Mesenchymal stem cell (in vitro differentiated cells and primary cell): ENCODE data around the gene SSH2.

Experiments
- DNase-seq: peaks from one replicate; pipeline ENCODE4 v3.0.0-alpha.2; 2013
- H2AFZ ChIP-seq: one replicate; pipeline ENCODE4 v1.6.1; 2013; ENCODE audit warnings: low read depth, mild to moderate bottlenecking, control low read depth, inconsistent platforms, low read length, moderate library complexity
- H2AK5ac ChIP-seq: 2 replicates; pipeline ENCODE4 v1.6.1; 2013; ENCODE audit warnings: low read length, moderate library complexity, mild to moderate bottlenecking, inconsistent platforms; ENCODE audit not compliant: severe bottlenecking
- H2BK120ac ChIP-seq: one replicate; pipeline ENCODE4 v1.6.1; 2013; ENCODE audit warnings: low read depth, mild to moderate bottlenecking, inconsistent platforms, low read length, moderate library complexity
- H2BK12ac ChIP-seq, 2 experiments: one replicate each; pipeline ENCODE4 v1.6.1; 2013; ENCODE audit warnings: inconsistent platforms in 2 of 2, low read length in 2 of 2, mild to moderate bottlenecking in 2 of 2, moderate library complexity in 2 of 2, control low read depth in 1 of 2
- H2BK15ac ChIP-seq: one replicate; pipeline ENCODE4 v1.6.1; 2013; ENCODE audit warnings: mild to moderate bottlenecking, low read depth, inconsistent platforms; ENCODE audit not compliant: poor library complexity, severe bottlenecking
- H2BK5ac ChIP-seq: 2 replicates; pipeline ENCODE4 v1.6.1; 2013; ENCODE audit warnings: low read depth, mild to moderate bottlenecking, low read length, control low read depth, inconsistent platforms; ENCODE audit not compliant: poor library complexity, severe bottlenecking
- H3K14ac ChIP-seq, 2 experiments: one replicate each; pipeline ENCODE4 v1.6.1; 2013; ENCODE audit warnings: inconsistent platforms in 2 of 2, low read length in 2 of 2, control low read depth in 1 of 2, mild to moderate bottlenecking in 1 of 2, moderate library complexity in 1 of 2
- H3K18ac ChIP-seq, 2 experiments: one replicate each; pipeline ENCODE4 v1.6.1; 2013; ENCODE audit warnings: inconsistent platforms in 2 of 2, low read length in 2 of 2, control low read depth in 1 of 2, low read depth in 1 of 2, mild to moderate bottlenecking in 1 of 2
- H3K23ac ChIP-seq, 2 experiments: one replicate each; pipeline ENCODE4 v1.6.1; 2013; ENCODE audit warnings: inconsistent platforms in 2 of 2, low read length in 2 of 2, mild to moderate bottlenecking in 2 of 2, moderate library complexity in 2 of 2, control low read depth in 1 of 2
- H3K27ac ChIP-seq: 2 replicates; pipeline ENCODE4 v1.5.1; 2013; ENCODE audit warnings: mild to moderate bottlenecking, moderate library complexity, low read length, control low read depth, inconsistent platforms; ENCODE audit not compliant: poor library complexity, severe bottlenecking
- H3K27me3 ChIP-seq, 2 experiments: 2 replicates each; pipeline versions ENCODE4 v1.6.1 to v1.7.0; 2013; ENCODE audit warnings: low read length in 2 of 2, mild to moderate bottlenecking in 2 of 2, moderate library complexity in 2 of 2, control low read depth in 1 of 2, inconsistent platforms in 1 of 2; ENCODE audit not compliant: control insufficient read depth in 1 of 2, insufficient read depth in 1 of 2
- H3K36me3 ChIP-seq, 2 experiments: 2 replicates each; pipeline versions ENCODE4 v1.6.1 to v1.7.0; 2013; ENCODE audit warnings: low read length in 2 of 2, control low read depth in 1 of 2, inconsistent platforms in 1 of 2, low read depth in 1 of 2, mild to moderate bottlenecking in 1 of 2; ENCODE audit not compliant: insufficient read depth in 2 of 2, control insufficient read depth in 1 of 2
- H3K4ac ChIP-seq, 2 experiments: one replicate each; pipeline ENCODE4 v1.6.1; 2013; ENCODE audit warnings: inconsistent platforms in 2 of 2, low read length in 2 of 2, mild to moderate bottlenecking in 2 of 2, moderate library complexity in 2 of 2, control low read depth in 1 of 2, low read depth in 1 of 2
- H3K4me1 ChIP-seq: 2 replicates; pipeline ENCODE4 v1.6.1; 2013; ENCODE audit warnings: low read depth, low read length, control low read depth; ENCODE audit not compliant: control insufficient read depth, insufficient read depth
- H3K4me2 ChIP-seq: 2 replicates; pipeline ENCODE4 v1.6.1; 2013; ENCODE audit warnings: low read length, mild to moderate bottlenecking, inconsistent platforms; ENCODE audit not compliant: poor library complexity, severe bottlenecking
- H3K4me3 ChIP-seq, 2 experiments: 2 replicates each; pipeline versions ENCODE4 v1.5.1 to v1.7.0; 2013; ENCODE audit warnings: low read length in 2 of 2, mild to moderate bottlenecking in 2 of 2, control low read depth in 1 of 2, low read depth in 1 of 2; ENCODE audit not compliant: insufficient read depth in 1 of 2
- H3K79me1 ChIP-seq: replicated peaks from 2 replicates; pipeline ENCODE4 v1.6.1; 2013; ENCODE audit warnings: mild to moderate bottlenecking, control low read depth, low read length, inconsistent platforms; ENCODE audit not compliant: poor library complexity, severe bottlenecking
- H3K9ac ChIP-seq: 2 replicates; pipeline ENCODE4 v1.7.0; 2013; ENCODE audit warnings: mild to moderate bottlenecking, low read length, moderate library complexity
- H3K9me3 ChIP-seq: 2 replicates; pipeline ENCODE4 v1.7.0; 2013; ENCODE audit warnings: mild to moderate bottlenecking, low read length; ENCODE audit not compliant: control insufficient read depth
- H4K8ac ChIP-seq: one replicate; pipeline ENCODE4 v1.6.1; 2013; ENCODE audit warnings: inconsistent platforms, mild to moderate bottlenecking, low read length, moderate library complexity
- H4K91ac ChIP-seq: one replicate; pipeline ENCODE4 v1.6.1; 2013; ENCODE audit warnings: mild to moderate bottlenecking, low read length, inconsistent platforms
- WGBS: methylation state at CpG from one replicate; pipeline ENCODE4 v1.1.7; 2013; ENCODE audit warnings: mixed read lengths; 5-methylcytosine and 5-hydroxymethylcytosine counted together

The SSH2 gene

GRCh38 chr17:29807520-29808361 is 122.3 kb downstream of the SSH2 start:
- Histone ChIP-seq H3K27me3 (no peaks in the 10 kb centered on the region), H3K9me3 (no peaks in the 10 kb centered on the region), H3K18ac (no peak overlapping the region), H2AFZ (no peak overlapping the region), H3K27ac (no peak overlapping the region), H3K14ac (no peak overlapping the region), H2BK120ac (no peak overlapping the region), H3K4me1 (no peaks in the 10 kb centered on the region), H3K4ac (no peak overlapping the region), H2AK5ac (no peak overlapping the region), H2BK15ac (no peak overlapping the region), H3K23ac (no peak overlapping the region), H3K4me2 (no peak overlapping the region), H3K4me3 (no peak overlapping the region), H3K36me3 (no peaks in the 10 kb centered on the region), H3K79me1 (peaks cover 12% of the 10 kb centered on the region), H4K8ac (no peak overlapping the region), H4K91ac (no peak overlapping the region), H2BK12ac (no peak overlapping the region), H2BK5ac (no peak overlapping the region), H3K9ac (no peak overlapping the region)
- peak; percentile 75 for DNase-seq
- WGBS = 75% methylated on average over 14 of the region's 14 CpGs

GRCh38 chr17:29802246-29802645 is 127.8 kb downstream of the SSH2 start:
- H4K91ac ChIP-seq = no peak overlapping the region
- 100% methylated on average over 2 of the region's 3 CpGs for WGBS

GRCh38 chr17:29800457-29800856 is 129.6 kb downstream of the SSH2 start:
- H2AK5ac ChIP-seq = no peak overlapping the region
- no peak overlapping the region for H2BK5ac ChIP-seq
- no peak overlapping the region for H3K9ac ChIP-seq
- DNase-seq = no peak
- no peaks in the 10 kb centered on the region for H3K27me3 ChIP-seq
- H3K23ac ChIP-seq = no peak overlapping the region
- no peak overlapping the region for H3K4me3 ChIP-seq
- no peak overlapping the region for H3K27ac ChIP-seq
- WGBS = no CpG with 5 or more reads among the region's 1 CpG
- no peaks in the 10 kb centered on the region for H3K4me1 ChIP-seq
- H3K4me2 ChIP-seq = no peak overlapping the region
- H3K79me1 ChIP-seq = peaks cover 15% of the 10 kb centered on the region
- H3K14ac ChIP-seq = no peak overlapping the region
- H2BK120ac ChIP-seq = no peak overlapping the region
- H3K4ac ChIP-seq = no peak overlapping the region
- no peaks in the 10 kb centered on the region for H3K36me3 ChIP-seq
- no peak overlapping the region for H2AFZ ChIP-seq
- H3K18ac ChIP-seq = no peak overlapping the region
- no peak overlapping the region for H2BK12ac ChIP-seq
- H3K9me3 ChIP-seq = no peaks in the 10 kb centered on the region
- no peak overlapping the region for H4K8ac ChIP-seq
- H2BK15ac ChIP-seq = no peak overlapping the region
- H4K91ac ChIP-seq = no peak overlapping the region

More at GRCh38 chr17:29802246-29802645, 127.8 kb downstream of the SSH2 start:
- Histone ChIP-seq H2BK15ac (no peak overlapping the region), H3K27ac (no peak overlapping the region), H3K18ac (no peak overlapping the region), H3K27me3 (no peaks in the 10 kb centered on the region), H2AFZ (no peak overlapping the region), H3K14ac (no peak overlapping the region), H3K23ac (no peak overlapping the region), H3K36me3 (no peaks in the 10 kb centered on the region), H3K4me2 (no peak overlapping the region), H2BK5ac (no peak overlapping the region), H3K4me1 (no peaks in the 10 kb centered on the region), H3K4me3 (no peak overlapping the region), H3K79me1 (peaks cover 18% of the 10 kb centered on the region), H2BK120ac (no peak overlapping the region), H3K9me3 (no peaks in the 10 kb centered on the region), H3K4ac (no peak overlapping the region), H2BK12ac (no peak overlapping the region), H3K9ac (no peak overlapping the region), H2AK5ac (no peak overlapping the region), H4K8ac (no peak overlapping the region)
- DNase-seq = no peak

DNA sequence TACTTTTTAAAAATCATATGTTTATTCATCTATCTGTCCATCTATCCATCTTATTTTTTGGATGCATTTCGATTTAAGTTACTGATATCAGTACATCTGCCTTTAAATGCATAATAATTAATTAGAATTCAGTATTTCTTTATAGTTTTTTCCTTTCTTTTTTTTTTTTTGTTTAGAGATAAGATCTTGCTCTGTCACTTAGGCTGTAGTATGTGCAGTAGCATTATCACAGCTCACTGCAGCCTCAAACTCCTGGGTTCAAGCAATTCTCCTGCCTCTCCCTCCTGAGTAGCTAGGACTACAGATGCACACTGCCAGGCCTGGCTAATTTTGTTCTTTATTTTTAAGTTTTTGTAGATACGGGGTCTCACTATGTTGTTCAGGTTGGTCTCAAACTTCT is 133.4 kb downstream of the SSH2 start:
- no peaks in the 10 kb centered on the region for H3K36me3 ChIP-seq
- H2AK5ac ChIP-seq = no peak overlapping the region
- H3K27me3 ChIP-seq = no peaks in the 10 kb centered on the region
- no peak overlapping the region for H2AFZ ChIP-seq
- no peak overlapping the region for H3K23ac ChIP-seq
- no peak overlapping the region for H3K4me2 ChIP-seq
- H3K9me3 ChIP-seq = no peaks in the 10 kb centered on the region
- no peak overlapping the region for H4K8ac ChIP-seq
- no peaks in the 10 kb centered on the region for H3K4me1 ChIP-seq
- no peak overlapping the region for H4K91ac ChIP-seq
- no CpG with 5 or more reads among the region's 2 CpGs for WGBS
- no peak overlapping the region for H3K4me3 ChIP-seq
- no peak overlapping the region for H3K4ac ChIP-seq
- no peak overlapping the region for H2BK15ac ChIP-seq
- H3K79me1 ChIP-seq = peaks cover 7% of the 10 kb centered on the region
- DNase-seq = no peak
- no peak overlapping the region for H3K18ac ChIP-seq
- no peak overlapping the region for H2BK5ac ChIP-seq
- no peak overlapping the region for H2BK120ac ChIP-seq
- no peak overlapping the region for H3K27ac ChIP-seq
- no peak overlapping the region for H3K9ac ChIP-seq
- H2BK12ac ChIP-seq = no peak overlapping the region
- H3K14ac ChIP-seq = no peak overlapping the region
